Measurements from ENCODE around the gene FAM171A1.

DNA sequence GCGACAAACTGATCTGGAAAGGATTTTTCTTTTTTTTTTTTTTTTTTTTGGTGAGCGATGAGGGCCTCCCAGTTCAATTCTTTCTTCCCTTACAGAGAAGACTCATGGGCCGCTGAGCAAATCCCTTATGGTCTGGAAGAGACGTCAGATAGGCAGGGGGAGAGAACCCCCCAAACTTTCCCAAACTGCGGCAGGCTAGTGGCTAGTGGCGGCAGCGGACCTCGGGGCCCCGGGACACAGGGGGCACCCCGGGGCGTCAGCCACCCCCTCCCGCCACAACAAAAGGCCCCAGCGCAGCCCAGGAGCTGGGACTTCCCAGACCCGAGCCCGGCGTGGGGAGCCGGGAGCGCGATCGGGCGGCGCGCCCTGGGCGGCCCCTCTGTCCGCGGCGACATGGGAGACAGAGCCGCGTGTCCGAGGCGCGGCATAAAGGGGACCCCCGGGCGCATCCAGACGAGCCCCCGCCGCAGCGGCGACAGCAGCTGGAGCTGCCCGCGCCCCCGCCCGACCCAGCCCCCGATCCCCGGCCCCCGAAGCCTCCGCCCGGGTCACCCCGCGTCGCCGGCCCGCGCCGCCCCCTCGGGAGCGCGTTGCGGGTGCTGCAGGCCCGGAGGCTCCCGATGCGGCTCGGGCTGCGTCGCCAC, 755 bp downstream of the FAM171A1 start:
- TF ChIP-seq, protein P1, sequence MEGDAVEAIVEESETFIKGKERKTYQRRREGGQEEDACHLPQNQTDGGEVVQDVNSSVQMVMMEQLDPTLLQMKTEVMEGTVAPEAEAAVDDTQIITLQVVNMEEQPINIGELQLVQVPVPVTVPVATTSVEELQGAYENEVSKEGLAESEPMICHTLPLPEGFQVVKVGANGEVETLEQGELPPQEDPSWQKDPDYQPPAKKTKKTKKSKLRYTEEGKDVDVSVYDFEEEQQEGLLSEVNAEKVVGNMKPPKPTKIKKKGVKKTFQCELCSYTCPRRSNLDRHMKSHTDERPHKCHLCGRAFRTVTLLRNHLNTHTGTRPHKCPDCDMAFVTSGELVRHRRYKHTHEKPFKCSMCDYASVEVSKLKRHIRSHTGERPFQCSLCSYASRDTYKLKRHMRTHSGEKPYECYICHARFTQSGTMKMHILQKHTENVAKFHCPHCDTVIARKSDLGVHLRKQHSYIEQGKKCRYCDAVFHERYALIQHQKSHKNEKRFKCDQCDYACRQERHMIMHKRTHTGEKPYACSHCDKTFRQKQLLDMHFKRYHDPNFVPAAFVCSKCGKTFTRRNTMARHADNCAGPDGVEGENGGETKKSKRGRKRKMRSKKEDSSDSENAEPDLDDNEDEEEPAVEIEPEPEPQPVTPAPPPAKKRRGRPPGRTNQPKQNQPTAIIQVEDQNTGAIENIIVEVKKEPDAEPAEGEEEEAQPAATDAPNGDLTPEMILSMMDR (IDR thresholded peaks at IDR 0.05; ENCODE audit: poor library complexity): no peak
- TF ChIP-seq EZH2 (IDR thresholded peaks at IDR 0.05; ENCODE audit: borderline replicate concordance) (no peak), EZH2phosphoT487 (IDR thresholded peaks at IDR 0.05; ENCODE audit: low read depth, severe bottlenecking, unreplicated experiment) (no peak)
